HCT116 (cell line): ENCODE measurements around the gene PCDH9.

Experiments used
- ATF3 ChIP-seq: IDR thresholded peaks from 2 replicates; pipeline ENCODE4 v1.6.1; 2012
- POLR2AphosphoS5 ChIP-seq: IDR thresholded peaks from 2 replicates; pipeline ENCODE4 v1.6.1; 2011; ENCODE audit warnings: mild to moderate bottlenecking, low read depth, low read length, moderate library complexity
- SP1 ChIP-seq: IDR thresholded peaks from 2 replicates; pipeline ENCODE4 v1.6.1; 2012; ENCODE audit warnings: low read depth
- TF ChIP-seq, protein P1 (sequence below): IDR thresholded peaks from 2 replicates; pipeline ENCODE4 v1.6.1; 2012; ENCODE audit warnings: low read depth
- TF ChIP-seq, protein P2 (sequence below), 3 experiments: fragments of 200-600 bp in 1 of 3; sonication (generic) in 1 of 3; IDR thresholded peaks in 2 of 3; conservative IDR thresholded peaks in 1 of 3; 2 replicates each; pipeline ENCODE4 v1.5.1; 2012 to 2017; ENCODE audit warnings: low read depth in 2 of 3, low read length in 2 of 3, antibody characterized with exemption in 1 of 3, borderline replicate concordance in 1 of 3, control low read depth in 1 of 3, mild to moderate bottlenecking in 1 of 3, mixed read lengths in 1 of 3, mixed run types in 1 of 3, moderate library complexity in 1 of 3; ENCODE audit not compliant: insufficient read depth in 1 of 3

DNA sequence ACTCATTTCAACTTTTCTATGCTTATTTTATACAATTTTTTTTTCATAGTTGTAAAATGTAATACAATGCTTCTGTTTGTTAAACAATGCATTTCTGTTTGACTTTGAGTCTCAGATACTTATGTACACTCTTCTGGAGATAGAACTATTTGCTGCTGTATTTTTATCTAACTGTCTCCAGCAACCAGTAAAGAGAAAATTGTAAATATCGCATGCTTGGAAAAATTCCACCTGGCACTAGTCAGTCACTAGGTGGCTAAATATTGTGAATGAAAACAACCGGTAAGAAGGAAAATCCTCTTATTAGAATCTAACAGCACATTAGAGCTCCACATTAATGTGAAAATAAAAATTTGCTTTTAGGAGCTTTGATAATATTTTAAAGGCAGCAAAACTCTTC lies 876.5 kb downstream of the PCDH9 start:
- TF ChIP-seq POLR2AphosphoS5 (no peak), SP1 (no peak), ATF3 (no peak)
- TF ChIP-seq, protein P1, sequence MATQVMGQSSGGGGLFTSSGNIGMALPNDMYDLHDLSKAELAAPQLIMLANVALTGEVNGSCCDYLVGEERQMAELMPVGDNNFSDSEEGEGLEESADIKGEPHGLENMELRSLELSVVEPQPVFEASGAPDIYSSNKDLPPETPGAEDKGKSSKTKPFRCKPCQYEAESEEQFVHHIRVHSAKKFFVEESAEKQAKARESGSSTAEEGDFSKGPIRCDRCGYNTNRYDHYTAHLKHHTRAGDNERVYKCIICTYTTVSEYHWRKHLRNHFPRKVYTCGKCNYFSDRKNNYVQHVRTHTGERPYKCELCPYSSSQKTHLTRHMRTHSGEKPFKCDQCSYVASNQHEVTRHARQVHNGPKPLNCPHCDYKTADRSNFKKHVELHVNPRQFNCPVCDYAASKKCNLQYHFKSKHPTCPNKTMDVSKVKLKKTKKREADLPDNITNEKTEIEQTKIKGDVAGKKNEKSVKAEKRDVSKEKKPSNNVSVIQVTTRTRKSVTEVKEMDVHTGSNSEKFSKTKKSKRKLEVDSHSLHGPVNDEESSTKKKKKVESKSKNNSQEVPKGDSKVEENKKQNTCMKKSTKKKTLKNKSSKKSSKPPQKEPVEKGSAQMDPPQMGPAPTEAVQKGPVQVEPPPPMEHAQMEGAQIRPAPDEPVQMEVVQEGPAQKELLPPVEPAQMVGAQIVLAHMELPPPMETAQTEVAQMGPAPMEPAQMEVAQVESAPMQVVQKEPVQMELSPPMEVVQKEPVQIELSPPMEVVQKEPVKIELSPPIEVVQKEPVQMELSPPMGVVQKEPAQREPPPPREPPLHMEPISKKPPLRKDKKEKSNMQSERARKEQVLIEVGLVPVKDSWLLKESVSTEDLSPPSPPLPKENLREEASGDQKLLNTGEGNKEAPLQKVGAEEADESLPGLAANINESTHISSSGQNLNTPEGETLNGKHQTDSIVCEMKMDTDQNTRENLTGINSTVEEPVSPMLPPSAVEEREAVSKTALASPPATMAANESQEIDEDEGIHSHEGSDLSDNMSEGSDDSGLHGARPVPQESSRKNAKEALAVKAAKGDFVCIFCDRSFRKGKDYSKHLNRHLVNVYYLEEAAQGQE = no peak
- TF ChIP-seq, protein P2, sequence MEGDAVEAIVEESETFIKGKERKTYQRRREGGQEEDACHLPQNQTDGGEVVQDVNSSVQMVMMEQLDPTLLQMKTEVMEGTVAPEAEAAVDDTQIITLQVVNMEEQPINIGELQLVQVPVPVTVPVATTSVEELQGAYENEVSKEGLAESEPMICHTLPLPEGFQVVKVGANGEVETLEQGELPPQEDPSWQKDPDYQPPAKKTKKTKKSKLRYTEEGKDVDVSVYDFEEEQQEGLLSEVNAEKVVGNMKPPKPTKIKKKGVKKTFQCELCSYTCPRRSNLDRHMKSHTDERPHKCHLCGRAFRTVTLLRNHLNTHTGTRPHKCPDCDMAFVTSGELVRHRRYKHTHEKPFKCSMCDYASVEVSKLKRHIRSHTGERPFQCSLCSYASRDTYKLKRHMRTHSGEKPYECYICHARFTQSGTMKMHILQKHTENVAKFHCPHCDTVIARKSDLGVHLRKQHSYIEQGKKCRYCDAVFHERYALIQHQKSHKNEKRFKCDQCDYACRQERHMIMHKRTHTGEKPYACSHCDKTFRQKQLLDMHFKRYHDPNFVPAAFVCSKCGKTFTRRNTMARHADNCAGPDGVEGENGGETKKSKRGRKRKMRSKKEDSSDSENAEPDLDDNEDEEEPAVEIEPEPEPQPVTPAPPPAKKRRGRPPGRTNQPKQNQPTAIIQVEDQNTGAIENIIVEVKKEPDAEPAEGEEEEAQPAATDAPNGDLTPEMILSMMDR (IDR thresholded peaks at IDR 0.05 in 2 of 3, conservative IDR thresholded peaks at IDR 0.05 in 1 of 3; ENCODE audit: borderline replicate concordance in 1 of 3, insufficient read depth in 1 of 3, low read depth in 2 of 3, low read length in 2 of 3) = no peak
